Endothelial cell of umbilical vein (primary cell): ENCODE measurements around the gene RASAL1. TPM values are rescaled to one million over a fixed set of nuclear protein-coding genes. Genes with fewer than 3 reads are reported as not detected.

Experiments used
- BruUV-seq: library from RNA; stranded (reverse); fragments of 400-500 nt; replicated peaks from 2 replicates; lab custom pipeline; 2021; lab: Mats Ljungman, UMichigan
- CTCF ChIA-PET: fragments of 300-600, 350-600 bp; sonication (Branson Sonifier 250); formaldehyde crosslinking; loops from one replicate; lab custom pipeline; 2021; ENCODE audit warnings: antibody characterized with exemption, inconsistent platforms; lab: Charles Lee
- POLR2A ChIA-PET: fragments of 300-600, 350-600 bp; sonication (Branson Sonifier 250); formaldehyde crosslinking; loops from one replicate; lab custom pipeline; 2021; ENCODE audit warnings: antibody characterized with exemption, inconsistent platforms; lab: Charles Lee
- DNase-seq: peaks from one replicate; pipeline ENCODE4 v3.0.0-alpha.2; 2011; ENCODE audit warnings: low read depth, low spot score
- FAIRE-seq: peaks from 2 replicates; lab custom pipeline; 2011; peaks lifted over from hg19 to GRCh38; lab: Jason Lieb, UNC
- H2AFZ ChIP-seq: 2 replicates; pipeline ENCODE4 v1.6.0; 2012; ENCODE audit warnings: low read depth, low read length, control low read depth, inconsistent platforms
- H3K27ac ChIP-seq: 2 replicates; pipeline ENCODE4 v1.5.1; 2011; ENCODE audit warnings: low read depth, mild to moderate bottlenecking, control low read depth, low read length, moderate library complexity; ENCODE audit not compliant: insufficient read depth
- H3K27me3 ChIP-seq, 2 experiments: 2 replicates each; pipeline versions ENCODE4 v1.6.0 to v1.6.1; 2011; ENCODE audit warnings: low read length in 2 of 2, mixed read lengths in 1 of 2; ENCODE audit not compliant: control insufficient read depth in 2 of 2, insufficient read depth in 2 of 2
- H3K36me3 ChIP-seq, 2 experiments: 2 replicates in 1 of 2; 3 replicates in 1 of 2; pipeline ENCODE4 v1.5.1; 2011; ENCODE audit warnings: low read length in 2 of 2, mild to moderate bottlenecking in 1 of 2, moderate library complexity in 1 of 2; ENCODE audit not compliant: control insufficient read depth in 2 of 2, insufficient read depth in 2 of 2; ENCODE audit errors: extremely low read depth in 1 of 2
- H3K4me1 ChIP-seq: 3 replicates; pipeline ENCODE4 v1.5.1; 2011; ENCODE audit warnings: mild to moderate bottlenecking, low read length; ENCODE audit not compliant: control insufficient read depth, insufficient read depth; ENCODE audit errors: extremely low read depth
- H3K4me2 ChIP-seq: 2 replicates; pipeline ENCODE4 v1.6.1; 2011; ENCODE audit warnings: low read length, control low read depth, mixed read lengths; ENCODE audit not compliant: insufficient read depth
- H3K4me3 ChIP-seq, 3 experiments: fragments of 200-600 bp in 1 of 3; sonication (generic), shearing (Covaris generic) in 1 of 3; replicated peaks in 1 of 3; 2 replicates each; pipeline ENCODE4 v1.5.1; 2011 to 2016; ENCODE audit warnings: control low read depth in 3 of 3, low read length in 3 of 3, mild to moderate bottlenecking in 2 of 3, inconsistent platforms in 1 of 3, low read depth in 1 of 3, moderate library complexity in 1 of 3; ENCODE audit not compliant: insufficient read depth in 1 of 3
- H3K79me2 ChIP-seq: 2 replicates; pipeline ENCODE4 v1.6.0; 2012; ENCODE audit warnings: low read length, inconsistent platforms; ENCODE audit not compliant: control insufficient read depth, insufficient read depth
- H3K9ac ChIP-seq: replicated peaks from 2 replicates; pipeline ENCODE3; 2011; ENCODE audit warnings: low read length, control low read depth; ENCODE audit not compliant: insufficient read depth; ENCODE audit errors: extremely low read depth
- H3K9me1 ChIP-seq: replicated peaks from 3 replicates; pipeline ENCODE4 v1.6.0; 2011; ENCODE audit warnings: mild to moderate bottlenecking, low read length; ENCODE audit not compliant: control insufficient read depth, insufficient read depth; ENCODE audit errors: extremely low read depth
- H3K9me3 ChIP-seq: replicated peaks from 2 replicates; pipeline ENCODE4 v1.5.1; 2012; ENCODE audit warnings: low read length, inconsistent platforms; ENCODE audit not compliant: control insufficient read depth, insufficient read depth
- H4K20me1 ChIP-seq: replicated peaks from 2 replicates; pipeline ENCODE3; 2011; ENCODE audit warnings: mild to moderate bottlenecking, low read length; ENCODE audit not compliant: control insufficient read depth, insufficient read depth; ENCODE audit errors: extremely low read depth
- CTCF ChIP-seq, 2 donors: IDR thresholded peaks; 1 replicate in 1 of 2; 2 replicates in 1 of 2; pipeline ENCODE4 v1.5.1; 2011; ENCODE audit warnings: low read length in 2 of 2, mild to moderate bottlenecking in 2 of 2, moderate library complexity in 2 of 2, control low read depth in 1 of 2, inconsistent platforms in 1 of 2, low read depth in 1 of 2; ENCODE audit not compliant: insufficient read depth in 1 of 2; ENCODE audit errors: extremely low read depth in 1 of 2
- EZH2 ChIP-seq: IDR thresholded peaks from 2 replicates; pipeline ENCODE4 v1.6.1; 2012; ENCODE audit warnings: borderline replicate concordance, low read depth, mild to moderate bottlenecking, moderate library complexity, low read length, inconsistent platforms; ENCODE audit not compliant: severe bottlenecking
- FOS ChIP-seq: IDR thresholded peaks from 2 replicates; pipeline ENCODE4 v1.6.1; 2011; ENCODE audit warnings: mild to moderate bottlenecking, low read length, moderate library complexity, borderline replicate concordance; ENCODE audit not compliant: insufficient read depth
- GATA2 ChIP-seq: IDR thresholded peaks from 2 replicates; pipeline ENCODE4 v1.7.0; 2011; ENCODE audit warnings: low read depth, mild to moderate bottlenecking, moderate library complexity, mixed read lengths, low read length; ENCODE audit not compliant: insufficient read length, insufficient read depth
- JUN ChIP-seq: IDR thresholded peaks from 2 replicates; pipeline ENCODE4 v1.6.1; 2011; ENCODE audit warnings: borderline replicate concordance, low read depth; ENCODE audit not compliant: insufficient read length, insufficient read depth
- MAX ChIP-seq: IDR thresholded peaks from 2 replicates; pipeline ENCODE4 v1.6.1; 2011; ENCODE audit not compliant: insufficient read depth, insufficient read length
- MYC ChIP-seq: IDR thresholded peaks from one replicate; pipeline ENCODE4 v1.6.1; 2011; ENCODE audit warnings: mild to moderate bottlenecking, low read depth, low read length
- POLR2A ChIP-seq: IDR thresholded peaks from 2 replicates; pipeline ENCODE4 v1.6.1; 2012; ENCODE audit warnings: low read depth, mild to moderate bottlenecking, control low read depth, low read length
- POLR2AphosphoS5 ChIP-seq: IDR thresholded peaks from 2 replicates; pipeline ENCODE4 v1.6.1; 2012; ENCODE audit warnings: low read depth, mild to moderate bottlenecking, control low read depth, low read length, moderate library complexity; ENCODE audit not compliant: insufficient read depth
- dilution Hi-C: fragments of 300-500 bp; cut with MboI; formaldehyde crosslinking; loops from one replicate; pipeline ENCODE4 v1.15.0; 2019; ENCODE audit warnings: low sequenced_read_pairs; ENCODE audit not compliant: extremely low pct_ligation_motif_present
- intact Hi-C: fragments of 100-400 bp; cut with micrococcal nuclease; formaldehyde crosslinking; loops from one replicate; pipeline ENCODE4 v1.10.0; 2022
- polyA plus RNA-seq, 4 experiments: library from polyadenylated mRNA; depleted of rRNA in 3 of 4; stranded (reverse) in 3 of 4; unstranded in 1 of 4; fragments of >200 nt; gene quantifications; 2 replicates each; pipeline versions ENCODE4 v1.2.1 to v1.2.3, GENCODE V29; 2011 to 2012; ENCODE audit warnings: missing spikeins in 1 of 4
- total RNA-seq: library from RNA; stranded (reverse); gene quantifications from 2 replicates; pipeline ENCODE4 v1.2.3, GENCODE V29; 2021

Gene RASAL1
- total and polyA plus RNA-seq, 2 donors (not counting 3 experiments of a cell fraction or from before 2014, with no cell fraction given): not detected

- Histone ChIP-seq H3K27ac (no peak overlapping the region), H3K4me3 (no peak overlapping the region), H3K9me1 (no peaks in the 10 kb centered on the region), H4K20me1 (no peaks in the 10 kb centered on the region), H3K79me2 (no peaks in the 10 kb centered on the region), H3K9ac (no peak overlapping the region), H3K4me1 (no peaks in the 10 kb centered on the region), H2AFZ (no peak overlapping the region), H3K9me3 (no peaks in the 10 kb centered on the region), H3K27me3 (no peaks in the 10 kb centered on the region), H3K36me3 (no peaks in the 10 kb centered on the region), H3K4me2 (no peak overlapping the region)
- dilution Hi-C loops: no loop called here
- ChIA-PET CTCF (interaction anchor here (0.7 to 1.2 kb wide), 2 partner anchors 77 to 104 kb away, joined by 3 to 4 read pairs; no protein-coding TSS in a partner anchor), POLR2A (no interaction called here)
- FAIRE-seq (no peak), DNase-seq (no peak)
- intact Hi-C loops: no loop called here
- no peak for TF ChIP-seq GATA2
- no TSS peak for BruUV-seq
Observed at GRCh38 chr12:113069751-113070116, 65.8 kb downstream of the RASAL1 start.

GRCh38 chr12:113069149-113069548, 66.4 kb downstream of the RASAL1 start:
- POLR2A ChIA-PET: no interaction called here

More at GRCh38 chr12:113069149-113069548, 66.4 kb downstream of the RASAL1 start:
- H3K9me1 ChIP-seq: no peaks in the 10 kb centered on the region
- H3K4me3 ChIP-seq: no peak overlapping the region
- H3K79me2 ChIP-seq: no peaks in the 10 kb centered on the region
- TF ChIP-seq POLR2A (no peak), MYC (no peak), JUN (no peak), MAX (no peak), FOS (no peak), GATA2 (no peak), POLR2AphosphoS5 (no peak), EZH2 (no peak), CTCF (IDR thresholded peaks at IDR 0.05; ENCODE audit: extremely low read depth in 1 of 2, insufficient read depth in 1 of 2, low read depth in 1 of 2, low read length in 2 of 2) (no peak)
- DNase-seq (no peak), FAIRE-seq (no peak)
- no peaks in the 10 kb centered on the region for H3K9me3 ChIP-seq
- no peaks in the 10 kb centered on the region for H3K36me3 ChIP-seq
- CTCF ChIA-PET: interaction anchor here (1.2 kb wide), 1 partner anchor 76 kb away, joined by 4 read pairs; no protein-coding TSS in a partner anchor
- no peak overlapping the region for H3K4me2 ChIP-seq
- no peak overlapping the region for H3K9ac ChIP-seq
- no TSS peak for BruUV-seq
- no peak overlapping the region for H2AFZ ChIP-seq
- intact Hi-C loops: no loop called here
- H3K27ac ChIP-seq: no peak overlapping the region
- H4K20me1 ChIP-seq: no peaks in the 10 kb centered on the region
- no peaks in the 10 kb centered on the region for H3K27me3 ChIP-seq
- H3K4me1 ChIP-seq: no peaks in the 10 kb centered on the region
- dilution Hi-C loops: no loop called here
